GM12878 (cell line): Measurements from ENCODE around the gene TRIM28.

Experiments
- NR2C2 ChIP-seq: IDR thresholded peaks from 2 replicates; pipeline ENCODE4 v1.6.1; 2011; ENCODE audit warnings: borderline replicate concordance, low read depth; ENCODE audit not compliant: control insufficient read depth, insufficient read length
- POLR2A ChIP-seq: IDR thresholded peaks from 2 replicates; pipeline ENCODE4 v1.6.1; 2011; ENCODE audit warnings: low read depth, mild to moderate bottlenecking, low read length
- TBL1XR1 ChIP-seq: IDR thresholded peaks from 2 replicates; pipeline ENCODE4 v1.6.1; 2012; ENCODE audit warnings: low read depth, low read length, improper control_type of control experiment

DNA sequence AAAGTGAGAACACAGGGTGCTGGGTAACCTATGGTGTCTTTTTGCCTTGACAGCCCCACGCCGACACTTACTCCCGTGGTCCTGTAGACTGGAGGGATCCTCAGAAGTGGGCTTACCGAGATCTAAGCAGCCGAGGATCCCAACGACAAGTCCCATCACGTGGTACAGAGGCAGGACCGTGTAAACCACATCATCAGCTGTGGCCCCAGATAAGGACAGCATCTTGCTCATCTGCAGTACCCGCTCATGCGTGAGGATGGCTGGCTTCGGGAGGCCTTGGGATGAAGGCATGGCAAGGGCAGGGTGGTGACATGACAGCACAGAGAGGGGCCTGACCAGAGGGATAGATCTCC is 34.2 kb upstream of the TRIM28 start:
- TF ChIP-seq POLR2A, result no peak
- TF ChIP-seq NR2C2, result no peak
- TF ChIP-seq TBL1XR1, result no peak
